ENCODE data around the gene PLTP. TPM values are rescaled to one million over a fixed set of nuclear protein-coding genes. Genes with fewer than 3 reads are reported as not detected.
A peak's percentile ranks its signal among the peaks of the same experiment; 100 is the strongest.

PLTP gene
- total RNA-seq, 4 donors from 2014 or later = 25.0 to 99.3 (median 35.7) TPM

DNA sequence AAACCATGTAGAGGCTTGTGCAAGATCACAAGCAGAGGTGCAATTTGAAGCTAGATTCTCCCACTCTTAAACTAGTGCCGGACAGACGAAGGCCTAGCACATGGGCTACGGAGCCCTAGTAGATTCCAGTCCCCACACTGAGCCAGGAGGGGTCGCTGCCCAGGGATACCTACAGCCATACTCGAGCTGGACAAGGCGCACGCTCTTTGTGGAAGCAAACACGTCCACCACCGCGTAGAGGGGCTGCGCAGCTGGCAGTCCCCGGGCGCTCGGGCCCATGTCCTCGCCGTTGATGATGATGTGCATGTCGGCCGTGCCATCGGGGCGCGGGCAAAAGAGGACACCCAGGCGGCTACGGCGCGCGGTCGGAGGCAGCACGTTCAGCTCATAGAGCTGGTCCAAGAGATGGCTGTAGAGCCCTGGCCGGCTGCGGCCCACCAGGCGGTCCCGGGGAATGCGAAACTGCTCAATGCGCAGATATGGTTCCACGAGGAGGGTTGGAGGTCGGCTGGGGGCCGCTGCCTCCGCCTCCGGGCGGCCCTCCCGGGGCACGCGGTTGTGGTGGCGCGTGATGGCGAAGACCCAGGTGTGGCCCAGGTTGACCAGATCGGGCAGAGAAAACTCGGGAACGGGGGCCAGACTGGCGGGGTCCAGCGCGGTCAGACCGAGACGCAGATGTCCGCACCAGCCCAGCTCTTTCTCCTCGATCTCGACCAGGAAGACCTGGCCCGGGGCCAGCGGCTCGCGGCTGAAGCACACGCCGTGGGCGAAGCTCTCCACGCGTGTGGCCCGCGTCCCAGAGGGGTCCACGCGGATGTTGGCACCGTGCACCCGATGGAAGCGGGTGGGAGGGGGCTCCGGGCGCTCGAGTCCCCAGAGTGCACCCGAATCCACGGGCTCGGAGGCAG lies 21.6 kb downstream of the PLTP start:
- Histone ChIP-seq H3K27ac (peak overlapping the region; percentile 72 to 92 (median 84)), H3K27me3 (no peaks in the 10 kb centered on the region), H3K36me3 (peaks cover 0 to 38% (median 0%) of the 10 kb centered on the region in 3 donors), H3K4me3 (peak overlapping the region; percentile 71 to 89 (median 88)), H3K9me3 (no peaks in the 10 kb centered on the region), H3K4me1 (peaks cover 0 to 42% (median 11%) of the 10 kb centered on the region in 4 donors)
- peak; percentile 82 to 89 (median 83) for DNase-seq
- TF ChIP-seq POLR2A (IDR thresholded peaks at IDR 0.05) (peak in 1 of 2 donors; percentile 9), CTCF (IDR thresholded peaks at IDR 0.05) (peak; percentile 15 to 62 (median 54))

GRCh38 chr20:45888681-45889080 lies 23.3 kb downstream of the PLTP start:
- DNase-seq = no peak
- Histone ChIP-seq H3K27ac (no peak overlapping the region), H3K9me3 (no peaks in the 10 kb centered on the region), H3K4me3 (no peak overlapping the region), H3K27me3 (no peaks in the 10 kb centered on the region), H3K4me1 (peaks cover 0 to 51% (median 11%) of the 10 kb centered on the region in 4 donors), H3K36me3 (peaks cover 0 to 30% (median 0%) of the 10 kb centered on the region in 3 donors)
- TF ChIP-seq POLR2A (IDR thresholded peaks at IDR 0.05) (no peak), CTCF (IDR thresholded peaks at IDR 0.05) (peak in 1 of 6 experiments; percentile 6)

GRCh38 chr20:45887346-45887715 lies 24.6 kb downstream of the PLTP start, which contains the start of gene SPATA25:
Gene SPATA25, minus strand, starts transcription at chr20:45887622. Its CDS starts 32 bp downstream, at chr20:45887590.
- H3K9me3 ChIP-seq = no peaks in the 10 kb centered on the region
- no peak within 1 kb of the TSS for H3K27ac ChIP-seq
- H3K27me3 ChIP-seq = no peaks in the 10 kb centered on the region
- H3K4me3 ChIP-seq = no peak within 1 kb of the TSS
- TF ChIP-seq CTCF (IDR thresholded peaks at IDR 0.05) = no peak
- TF ChIP-seq POLR2A (IDR thresholded peaks at IDR 0.05) = no peak
- DNase-seq = no peak
- peaks cover 0 to 40% (median 0%) of the 10 kb centered on the region in 3 donors for H3K36me3 ChIP-seq
- H3K4me1 ChIP-seq = peaks cover 0 to 46% (median 3%) of the 10 kb centered on the region in 4 donors

DNA sequence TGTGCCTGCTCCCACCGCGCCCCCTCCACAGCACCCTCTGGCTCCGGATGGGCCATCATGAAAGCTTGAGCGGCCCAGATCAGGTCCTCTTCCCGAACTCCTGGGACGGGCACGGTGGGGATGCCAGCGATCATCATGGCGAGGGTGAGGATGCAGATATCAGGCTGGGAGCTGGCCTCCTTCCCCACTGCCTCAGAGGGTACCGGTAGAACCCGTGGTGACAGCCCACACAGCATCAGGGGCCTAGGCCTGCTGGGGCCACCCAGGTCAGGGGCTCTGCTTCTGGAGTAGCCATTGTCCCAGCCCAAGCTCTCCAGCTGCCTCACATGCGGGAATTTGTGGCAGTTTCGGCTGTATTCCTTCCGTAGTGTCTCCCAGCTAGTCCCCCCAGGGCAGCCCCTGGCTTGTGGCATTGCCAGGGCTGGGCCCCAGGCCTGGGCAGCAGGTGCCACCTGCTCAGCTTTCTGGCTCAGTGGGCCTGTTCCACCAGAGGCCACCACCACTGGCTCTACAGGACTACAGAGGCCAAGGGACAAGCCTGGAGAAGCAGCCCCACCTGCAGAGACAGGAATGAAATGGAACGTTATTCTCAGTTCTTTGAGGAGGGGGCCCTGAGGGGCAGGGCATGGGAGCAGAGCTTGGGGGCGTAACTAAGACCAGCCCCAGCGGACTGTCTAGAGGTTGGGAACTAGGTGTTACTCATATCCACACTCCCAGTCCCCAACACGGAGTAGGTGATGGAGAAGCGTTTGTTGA lies 25.2 kb downstream of the PLTP start:
- TF ChIP-seq CTCF (IDR thresholded peaks at IDR 0.05) (no peak), POLR2A (IDR thresholded peaks at IDR 0.05) (no peak)
- Histone ChIP-seq H3K27me3 (no peaks in the 10 kb centered on the region), H3K36me3 (peaks cover 0 to 40% (median 0%) of the 10 kb centered on the region in 3 donors), H3K4me1 (peaks cover 0 to 46% (median 2%) of the 10 kb centered on the region in 4 donors), H3K4me3 (no peak overlapping the region), H3K27ac (no peak overlapping the region), H3K9me3 (no peaks in the 10 kb centered on the region)
- no peak for DNase-seq

DNA sequence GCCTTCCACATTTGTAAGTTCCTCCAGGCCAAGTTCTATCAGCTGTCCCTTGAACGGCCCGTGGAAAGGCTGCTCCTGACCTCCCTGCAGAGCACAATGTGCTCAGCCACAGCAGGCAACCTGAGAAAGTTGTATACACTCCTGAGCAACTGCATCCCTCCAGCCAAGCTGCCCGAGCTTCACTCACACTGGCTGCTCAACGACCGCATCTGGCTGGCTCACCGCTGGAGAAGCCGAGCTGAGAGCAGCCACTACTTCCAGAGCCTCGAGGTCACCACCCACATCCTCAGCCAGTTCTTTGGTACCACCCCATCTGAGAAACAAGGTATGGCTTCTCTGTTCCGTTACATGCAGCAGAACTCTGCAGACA lies 28.9 kb downstream of the PLTP start:
- TF ChIP-seq CTCF (IDR thresholded peaks at IDR 0.05) = no peak
- H3K36me3 ChIP-seq = peaks cover 0 to 34% (median 0%) of the 10 kb centered on the region in 3 donors

More for the DNA sequence above, 28.9 kb downstream of the PLTP start:
- DNase-seq = no peak
- no peak overlapping the region for H3K27ac ChIP-seq
- no peaks in the 10 kb centered on the region for H3K27me3 ChIP-seq
- H3K4me1 ChIP-seq = peaks cover 0 to 35% (median 3%) of the 10 kb centered on the region in 4 donors
- H3K9me3 ChIP-seq = no peaks in the 10 kb centered on the region
- H3K4me3 ChIP-seq = no peak overlapping the region
